A673 (cell line): ENCODE data around the gene SNAPC2.

Source experiments
- EZH2 ChIP-seq: fragments of 200-600 bp; sonication (generic); IDR thresholded peaks from 2 replicates; pipeline ENCODE4 v1.6.1; 2017; ENCODE audit warnings: borderline replicate concordance, low read depth, mild to moderate bottlenecking, mixed read lengths, antibody characterized with exemption, low read length; ENCODE audit not compliant: poor library complexity, severe bottlenecking
- TF ChIP-seq, protein P1 (sequence below): fragments of 300-800, 200-600 bp; sonication (generic); conservative IDR thresholded peaks from 2 replicates; pipeline ENCODE4 v1.5.1; 2017; ENCODE audit warnings: low read depth, mild to moderate bottlenecking, antibody characterized with exemption, low read length, moderate library complexity, mixed read lengths

DNA sequence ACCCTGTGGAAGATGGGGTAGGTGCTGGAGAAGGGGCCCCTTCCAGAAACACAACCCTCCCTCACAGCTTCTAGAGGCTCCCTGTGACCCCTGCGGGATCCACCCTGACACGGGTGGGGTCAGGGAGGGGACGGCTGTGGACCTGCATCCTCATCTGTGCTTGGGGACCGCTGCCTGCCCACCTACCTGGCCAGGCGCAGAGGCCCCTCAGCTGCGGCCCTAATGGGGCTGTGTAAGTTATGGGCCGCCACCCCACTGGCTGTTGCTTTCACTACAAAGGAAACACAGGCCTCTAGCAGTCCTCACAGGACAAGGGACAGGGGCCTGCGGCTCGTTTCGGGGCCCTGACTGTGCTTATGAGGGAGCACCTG lies 12.8 kb downstream of the SNAPC2 start:
- TF ChIP-seq, protein P1, sequence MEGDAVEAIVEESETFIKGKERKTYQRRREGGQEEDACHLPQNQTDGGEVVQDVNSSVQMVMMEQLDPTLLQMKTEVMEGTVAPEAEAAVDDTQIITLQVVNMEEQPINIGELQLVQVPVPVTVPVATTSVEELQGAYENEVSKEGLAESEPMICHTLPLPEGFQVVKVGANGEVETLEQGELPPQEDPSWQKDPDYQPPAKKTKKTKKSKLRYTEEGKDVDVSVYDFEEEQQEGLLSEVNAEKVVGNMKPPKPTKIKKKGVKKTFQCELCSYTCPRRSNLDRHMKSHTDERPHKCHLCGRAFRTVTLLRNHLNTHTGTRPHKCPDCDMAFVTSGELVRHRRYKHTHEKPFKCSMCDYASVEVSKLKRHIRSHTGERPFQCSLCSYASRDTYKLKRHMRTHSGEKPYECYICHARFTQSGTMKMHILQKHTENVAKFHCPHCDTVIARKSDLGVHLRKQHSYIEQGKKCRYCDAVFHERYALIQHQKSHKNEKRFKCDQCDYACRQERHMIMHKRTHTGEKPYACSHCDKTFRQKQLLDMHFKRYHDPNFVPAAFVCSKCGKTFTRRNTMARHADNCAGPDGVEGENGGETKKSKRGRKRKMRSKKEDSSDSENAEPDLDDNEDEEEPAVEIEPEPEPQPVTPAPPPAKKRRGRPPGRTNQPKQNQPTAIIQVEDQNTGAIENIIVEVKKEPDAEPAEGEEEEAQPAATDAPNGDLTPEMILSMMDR, result no peak
- no peak for TF ChIP-seq EZH2
